Measurements from ENCODE around the gene NEURL1.

Gene NEURL1

GRCh38 chr10:103610083-103610472 is 116.6 kb downstream of the NEURL1 start:
- Histone ChIP-seq H3K79me1 (ENCODE audit: low read length) (no peaks in the 10 kb centered on the region), H3K27ac (ENCODE audit: low read depth, low read length) (no peak overlapping the region), H3K18ac (ENCODE audit: low read length) (no peak overlapping the region), H2BK5ac (ENCODE audit: low read depth, low read length, poor library complexity) (no peak overlapping the region), H4K12ac (ENCODE audit: low read depth, low read length) (no peak overlapping the region), H3K4ac (ENCODE audit: low read depth, low read length) (no peak overlapping the region), H2AK5ac (ENCODE audit: low read length) (no peak overlapping the region), H3K9me3 (ENCODE audit: insufficient read depth, low read depth, low read length) (peaks cover 5% of the 10 kb centered on the region), H2BK120ac (ENCODE audit: insufficient read depth, low read length, poor library complexity) (no peak overlapping the region), H3K9ac (ENCODE audit: low read length) (no peak overlapping the region), H2AFZ (ENCODE audit: insufficient read depth, low read length, poor library complexity) (no peak overlapping the region), H3K14ac (ENCODE audit: low read length) (no peak overlapping the region), H3K4me2 (ENCODE audit: low read length) (no peak overlapping the region), H3K4me3 (ENCODE audit: low read depth, low read length) (no peak overlapping the region), H2BK12ac (ENCODE audit: low read length) (no peak overlapping the region), H3K79me2 (ENCODE audit: control insufficient read depth, insufficient read depth, low read length, poor library complexity) (no peaks in the 10 kb centered on the region), H3K4me1 (ENCODE audit: control insufficient read depth in 1 of 2, insufficient read depth in 2 of 2, low read length in 2 of 2) (no peaks in the 10 kb centered on the region), H3K27me3 (ENCODE audit: insufficient read depth, low read length) (no peaks in the 10 kb centered on the region), H3K23ac (ENCODE audit: low read length) (no peak overlapping the region), H3K36me3 (ENCODE audit: control insufficient read depth in 1 of 2, insufficient read depth in 2 of 2, low read length in 2 of 2) (peaks cover 3 to 8% of the 10 kb centered on the region in 2 experiments), H4K8ac (ENCODE audit: low read depth, low read length) (no peak overlapping the region), H4K91ac (ENCODE audit: low read depth, low read length) (no peak overlapping the region)
- no CpG with 5 or more reads among the region's 2 CpGs for WGBS (ENCODE audit: extremely low coverage, insufficient coverage, insufficient read length)
- no peak for DNase-seq

- H3K79me2 ChIP-seq (ENCODE audit: control insufficient read depth, insufficient read depth, low read length, poor library complexity) = no peaks in the 10 kb centered on the region
- no peak for DNase-seq
- no peak overlapping the region for H3K4me3 ChIP-seq (ENCODE audit: low read depth, low read length)
- no peak overlapping the region for H3K9ac ChIP-seq (ENCODE audit: low read length)
- no peak overlapping the region for H2AK5ac ChIP-seq (ENCODE audit: low read length)
- no peak overlapping the region for H2AFZ ChIP-seq (ENCODE audit: insufficient read depth, low read length, poor library complexity)
- peaks cover 2% of the 10 kb centered on the region for H3K9me3 ChIP-seq (ENCODE audit: insufficient read depth, low read depth, low read length)
- no peak overlapping the region for H3K4ac ChIP-seq (ENCODE audit: low read depth, low read length)
- no peak overlapping the region for H3K27ac ChIP-seq (ENCODE audit: low read depth, low read length)
- no peak overlapping the region for H3K14ac ChIP-seq (ENCODE audit: low read length)
- H3K23ac ChIP-seq (ENCODE audit: low read length) = no peak overlapping the region
- no peak overlapping the region for H4K91ac ChIP-seq (ENCODE audit: low read depth, low read length)
- H3K27me3 ChIP-seq (ENCODE audit: insufficient read depth, low read length) = no peaks in the 10 kb centered on the region
- no peak overlapping the region for H4K8ac ChIP-seq (ENCODE audit: low read depth, low read length)
- H3K18ac ChIP-seq (ENCODE audit: low read length) = no peak overlapping the region
- no CpG with 5 or more reads among the region's 9 CpGs for WGBS (ENCODE audit: extremely low coverage, insufficient coverage, insufficient read length)
- peaks cover 2 to 5% of the 10 kb centered on the region in 2 experiments for H3K36me3 ChIP-seq (ENCODE audit: control insufficient read depth in 1 of 2, insufficient read depth in 2 of 2, low read length in 2 of 2)
- no peak overlapping the region for H2BK120ac ChIP-seq (ENCODE audit: insufficient read depth, low read length, poor library complexity)
- H3K79me1 ChIP-seq (ENCODE audit: low read length) = no peaks in the 10 kb centered on the region
- no peak overlapping the region for H3K4me2 ChIP-seq (ENCODE audit: low read length)
- peaks cover 0 to 6% of the 10 kb centered on the region in 2 experiments for H3K4me1 ChIP-seq (ENCODE audit: control insufficient read depth in 1 of 2, insufficient read depth in 2 of 2, low read length in 2 of 2)
- no peak overlapping the region for H2BK12ac ChIP-seq (ENCODE audit: low read length)
- no peak overlapping the region for H4K12ac ChIP-seq (ENCODE audit: low read depth, low read length)
- no peak overlapping the region for H2BK5ac ChIP-seq (ENCODE audit: low read depth, low read length, poor library complexity)
These were observed 117.5 kb downstream of the NEURL1 start for GRCh38 chr10:103610921-103611511.

GRCh38 chr10:103612462-103613365 is 119.2 kb downstream of the NEURL1 start:
- no peak overlapping the region for H4K12ac ChIP-seq (ENCODE audit: low read depth, low read length)
- DNase-seq = peak in 1 of 2 donors; percentile 51
- no peak overlapping the region for H3K4ac ChIP-seq (ENCODE audit: low read depth, low read length)
- H4K8ac ChIP-seq (ENCODE audit: low read depth, low read length) = no peak overlapping the region
- H3K23ac ChIP-seq (ENCODE audit: low read length) = no peak overlapping the region
- H4K91ac ChIP-seq (ENCODE audit: low read depth, low read length) = no peak overlapping the region
- no peaks in the 10 kb centered on the region for H3K27me3 ChIP-seq (ENCODE audit: insufficient read depth, low read length)
- no peaks in the 10 kb centered on the region for H3K79me2 ChIP-seq (ENCODE audit: control insufficient read depth, insufficient read depth, low read length, poor library complexity)
- peaks cover 5 to 12% of the 10 kb centered on the region in 2 experiments for H3K36me3 ChIP-seq (ENCODE audit: control insufficient read depth in 1 of 2, insufficient read depth in 2 of 2, low read length in 2 of 2)
- WGBS (ENCODE audit: extremely low coverage, insufficient coverage, insufficient read length) = no CpG with 5 or more reads among the region's 17 CpGs
- no peaks in the 10 kb centered on the region for H3K79me1 ChIP-seq (ENCODE audit: low read length)
- H3K4me2 ChIP-seq (ENCODE audit: low read length) = no peak overlapping the region
- H3K18ac ChIP-seq (ENCODE audit: low read length) = no peak overlapping the region
- H3K9ac ChIP-seq (ENCODE audit: low read length) = no peak overlapping the region
- H3K27ac ChIP-seq (ENCODE audit: low read depth, low read length) = no peak overlapping the region
- no peak overlapping the region for H2BK5ac ChIP-seq (ENCODE audit: low read depth, low read length, poor library complexity)
- no peak overlapping the region for H2AFZ ChIP-seq (ENCODE audit: insufficient read depth, low read length, poor library complexity)
- no peak overlapping the region for H3K14ac ChIP-seq (ENCODE audit: low read length)
- peaks cover 0 to 6% of the 10 kb centered on the region in 2 experiments for H3K4me1 ChIP-seq (ENCODE audit: control insufficient read depth in 1 of 2, insufficient read depth in 2 of 2, low read length in 2 of 2)
- no peak overlapping the region for H2BK120ac ChIP-seq (ENCODE audit: insufficient read depth, low read length, poor library complexity)
- H3K9me3 ChIP-seq (ENCODE audit: insufficient read depth, low read depth, low read length) = no peaks in the 10 kb centered on the region
- H2BK12ac ChIP-seq (ENCODE audit: low read length) = no peak overlapping the region
- no peak overlapping the region for H2AK5ac ChIP-seq (ENCODE audit: low read length)
- no peak overlapping the region for H3K4me3 ChIP-seq (ENCODE audit: low read depth, low read length)

- Histone ChIP-seq H3K4me1 (ENCODE audit: control insufficient read depth in 1 of 2, insufficient read depth in 2 of 2, low read length in 2 of 2) (peaks cover 0 to 6% of the 10 kb centered on the region in 2 experiments), H3K4me2 (ENCODE audit: low read length) (no peak overlapping the region)
- WGBS (ENCODE audit: extremely low coverage, insufficient coverage, insufficient read length) = no CpG with 5 or more reads among the region's 2 CpGs
These were observed 120.1 kb downstream of the NEURL1 start for GRCh38 chr10:103613616-103614015.

More at GRCh38 chr10:103613616-103614015, 120.1 kb downstream of the NEURL1 start:
- no peak overlapping the region for H2BK12ac ChIP-seq (ENCODE audit: low read length)
- H4K91ac ChIP-seq (ENCODE audit: low read depth, low read length) = no peak overlapping the region
- H4K8ac ChIP-seq (ENCODE audit: low read depth, low read length) = no peak overlapping the region
- H3K14ac ChIP-seq (ENCODE audit: low read length) = no peak overlapping the region
- no peak overlapping the region for H3K9ac ChIP-seq (ENCODE audit: low read length)
- no peaks in the 10 kb centered on the region for H3K27me3 ChIP-seq (ENCODE audit: insufficient read depth, low read length)
- no peak overlapping the region for H3K27ac ChIP-seq (ENCODE audit: low read depth, low read length)
- no peaks in the 10 kb centered on the region for H3K79me2 ChIP-seq (ENCODE audit: control insufficient read depth, insufficient read depth, low read length, poor library complexity)
- H3K4me3 ChIP-seq (ENCODE audit: low read depth, low read length) = no peak overlapping the region
- H2BK120ac ChIP-seq (ENCODE audit: insufficient read depth, low read length, poor library complexity) = no peak overlapping the region
- no peak overlapping the region for H2AFZ ChIP-seq (ENCODE audit: insufficient read depth, low read length, poor library complexity)
- no peak overlapping the region for H2BK5ac ChIP-seq (ENCODE audit: low read depth, low read length, poor library complexity)
- no peak for DNase-seq
- H3K4ac ChIP-seq (ENCODE audit: low read depth, low read length) = no peak overlapping the region
- H3K23ac ChIP-seq (ENCODE audit: low read length) = no peak overlapping the region
- H3K9me3 ChIP-seq (ENCODE audit: insufficient read depth, low read depth, low read length) = no peaks in the 10 kb centered on the region
- H4K12ac ChIP-seq (ENCODE audit: low read depth, low read length) = no peak overlapping the region
- H3K18ac ChIP-seq (ENCODE audit: low read length) = no peak overlapping the region
- no peaks in the 10 kb centered on the region for H3K79me1 ChIP-seq (ENCODE audit: low read length)
- peaks cover 5 to 15% of the 10 kb centered on the region in 2 experiments for H3K36me3 ChIP-seq (ENCODE audit: control insufficient read depth in 1 of 2, insufficient read depth in 2 of 2, low read length in 2 of 2)
- no peak overlapping the region for H2AK5ac ChIP-seq (ENCODE audit: low read length)

Measured in trophoblast cell (in vitro differentiated cells and primary cell).